Activated CD8-positive, alpha-beta T cell treated with anti-CD3 and anti-CD28 coated beads for 36 hours (primary cell): ENCODE results near the gene GALK2. TPM values are rescaled to one million over a fixed set of nuclear protein-coding genes. Genes with fewer than 3 reads are reported as not detected.
"Not testable (repeated sequence)": the region's sequence is repeated elsewhere in the genome, so short reads cannot be mapped to it uniquely, and the experiment has no call there.

Source experiments
- ATAC-seq: fragments of 200-7000 bp; cut with Tn5 transposase; one replicate; pipeline ENCODE4 v1.10.0; 2021; ENCODE audit warnings: mild to moderate bottlenecking, moderate library complexity
- CTCF ChIA-PET: fragments of 350-600 bp; sonication (Branson Sonifier 250); formaldehyde crosslinking; loops from one replicate; lab custom pipeline; 2021; ENCODE audit warnings: antibody characterized with exemption; lab: Charles Lee
- POLR2A ChIA-PET: fragments of 350-600 bp; sonication (Branson Sonifier 250); formaldehyde crosslinking; loops from one replicate; lab custom pipeline; 2021; ENCODE audit warnings: antibody characterized with exemption; lab: Charles Lee
- DNase-seq: peaks from one replicate; pipeline ENCODE4 v3.0.0-alpha.2; 2020
- H3K27ac Mint-ChIP-seq: one replicate; pipeline ENCODE4 v1.8.0; 2021; ENCODE audit warnings: mild to moderate bottlenecking, mixed read lengths
- H3K27me3 Mint-ChIP-seq: one replicate; pipeline ENCODE4 v1.8.0; 2021; ENCODE audit warnings: mixed read lengths
- H3K36me3 Mint-ChIP-seq: one replicate; pipeline ENCODE4 v1.8.0; 2021; ENCODE audit warnings: low read depth, mixed read lengths
- H3K4me1 Mint-ChIP-seq: one replicate; pipeline ENCODE4 v1.8.0; 2021; ENCODE audit warnings: low read depth, mixed read lengths
- H3K4me3 Mint-ChIP-seq: one replicate; pipeline ENCODE4 v1.8.0; 2021; ENCODE audit warnings: mild to moderate bottlenecking, moderate library complexity, mixed read lengths
- H3K9me3 Mint-ChIP-seq: one replicate; pipeline ENCODE4 v1.8.0; 2021; ENCODE audit warnings: mixed read lengths
- CTCF ChIP-seq: fragments of 200-600 bp; IDR thresholded peaks from one replicate; pipeline ENCODE4 v1.8.0; 2022; ENCODE audit warnings: antibody characterized with exemption, mild to moderate bottlenecking
- intact Hi-C: fragments of 100-400 bp; cut with micrococcal nuclease; formaldehyde crosslinking; loops from one replicate; pipeline ENCODE4 v1.10.0; 2022
- total RNA-seq, 2 experiments: library from RNA; stranded (reverse); gene quantifications; one replicate each; pipeline ENCODE4 v1.2.3, GENCODE V29; 2021

Gene GALK2
- total RNA-seq, 2 experiments from 2014 or later = 26.8 to 27.5 TPM

- Mint-ChIP-seq H3K36me3 (peaks cover 22% of the 10 kb centered on the region), H3K4me3 (no peak overlapping the region), H3K9me3 (no peaks in the 10 kb centered on the region), H3K4me1 (peaks cover 15% of the 10 kb centered on the region), H3K27me3 (no peaks in the 10 kb centered on the region), H3K27ac (no peak overlapping the region)
- no peak for DNase-seq
- ATAC-seq = no peak
- intact Hi-C loops = no loop called here
- TF ChIP-seq CTCF = no peak
- ChIA-PET POLR2A (no interaction called here), CTCF (interaction anchor here (5.0 kb wide), 1 partner anchor 183 kb away, joined by 65 read pairs; the partner anchor contains the start of gene FGF7)
These were observed 69.1 kb downstream of the GALK2 start for GRCh38 chr15:49239105-49239504.

GRCh38 chr15:49242820-49243219 lies 72.8 kb downstream of the GALK2 start:
- H3K36me3 Mint-ChIP-seq = peaks cover 33% of the 10 kb centered on the region
- TF ChIP-seq CTCF = no peak
- ATAC-seq (no peak), DNase-seq (no peak)
- no peaks in the 10 kb centered on the region for H3K27me3 Mint-ChIP-seq
- H3K9me3 Mint-ChIP-seq = no peaks in the 10 kb centered on the region
- intact Hi-C loops = no loop called here
- no peaks in the 10 kb centered on the region for H3K4me1 Mint-ChIP-seq
- no peak overlapping the region for H3K4me3 Mint-ChIP-seq
- no peak overlapping the region for H3K27ac Mint-ChIP-seq
- ChIA-PET CTCF (interaction anchor here (2.7 kb wide), 1 partner anchor 179 kb away, joined by 7 read pairs; no protein-coding TSS in a partner anchor), POLR2A (interaction anchor here (0.7 kb wide), 1 partner anchor 24 kb away, joined by 3 read pairs; no protein-coding TSS in a partner anchor)

GRCh38 chr15:49247556-49248110 lies 77.6 kb downstream of the GALK2 start:
- peaks cover 15% of the 10 kb centered on the region for H3K9me3 Mint-ChIP-seq
- ATAC-seq (no peak), DNase-seq (no peak)
- POLR2A ChIA-PET = no interaction called here
- H3K4me3 Mint-ChIP-seq = no peak overlapping the region
- CTCF ChIA-PET = interaction anchor here (3.3 kb wide), 1 partner anchor 12 kb away, joined by 14 read pairs; no protein-coding TSS in a partner anchor
- H3K27ac Mint-ChIP-seq = no peak overlapping the region
- peaks cover 54% of the 10 kb centered on the region for H3K36me3 Mint-ChIP-seq
- no peaks in the 10 kb centered on the region for H3K27me3 Mint-ChIP-seq
- no peaks in the 10 kb centered on the region for H3K4me1 Mint-ChIP-seq
- intact Hi-C loops = no loop called here
- TF ChIP-seq CTCF = no peak

GRCh38 chr15:49248291-49248690 lies 78.2 kb downstream of the GALK2 start:
- Mint-ChIP-seq H3K4me1 (no peaks in the 10 kb centered on the region), H3K9me3 (peaks cover 15% of the 10 kb centered on the region), H3K27ac (no peak overlapping the region), H3K4me3 (no peak overlapping the region), H3K36me3 (peaks cover 47% of the 10 kb centered on the region), H3K27me3 (no peaks in the 10 kb centered on the region)
- ChIA-PET POLR2A (no interaction called here), CTCF (no interaction called here)
- DNase-seq (no peak), ATAC-seq (no peak)
- intact Hi-C loops = no loop called here
- TF ChIP-seq CTCF = no peak

- no peak for DNase-seq
- intact Hi-C loops = no loop called here
- Mint-ChIP-seq H3K27ac (no peak overlapping the region), H3K27me3 (no peaks in the 10 kb centered on the region), H3K4me1 (no peaks in the 10 kb centered on the region), H3K9me3 (peaks cover 7% of the 10 kb centered on the region), H3K4me3 (no peak overlapping the region), H3K36me3 (peaks cover 25% of the 10 kb centered on the region)
- ATAC-seq = no peak
- no peak for TF ChIP-seq CTCF
- ChIA-PET POLR2A (no interaction called here), CTCF (no interaction called here)
These were observed 86.1 kb downstream of the GALK2 start for GRCh38 chr15:49255966-49256759.

GRCh38 chr15:49265117-49265516 lies 95.1 kb downstream of the GALK2 start:
- H3K36me3 Mint-ChIP-seq = peaks cover 16% of the 10 kb centered on the region
- H3K9me3 Mint-ChIP-seq, DNase-seq, intact Hi-C loops, H3K4me1 Mint-ChIP-seq, H3K4me3 Mint-ChIP-seq, H3K27ac Mint-ChIP-seq, ATAC-seq, H3K27me3 Mint-ChIP-seq, POLR2A ChIA-PET: not testable (repeated sequence)
- CTCF ChIA-PET = interaction anchor here (1.5 kb wide), 1 partner anchor 30 kb away, joined by 3 read pairs; no protein-coding TSS in a partner anchor
